Measurements from ENCODE around the gene TPRG1. TPM values are rescaled to one million over a fixed set of nuclear protein-coding genes. Genes with fewer than 3 reads are reported as not detected.

The TPRG1 gene
- total and polyA plus RNA-seq, 5 donors = 2.1 to 5.2 (median 5.0) TPM

DNA sequence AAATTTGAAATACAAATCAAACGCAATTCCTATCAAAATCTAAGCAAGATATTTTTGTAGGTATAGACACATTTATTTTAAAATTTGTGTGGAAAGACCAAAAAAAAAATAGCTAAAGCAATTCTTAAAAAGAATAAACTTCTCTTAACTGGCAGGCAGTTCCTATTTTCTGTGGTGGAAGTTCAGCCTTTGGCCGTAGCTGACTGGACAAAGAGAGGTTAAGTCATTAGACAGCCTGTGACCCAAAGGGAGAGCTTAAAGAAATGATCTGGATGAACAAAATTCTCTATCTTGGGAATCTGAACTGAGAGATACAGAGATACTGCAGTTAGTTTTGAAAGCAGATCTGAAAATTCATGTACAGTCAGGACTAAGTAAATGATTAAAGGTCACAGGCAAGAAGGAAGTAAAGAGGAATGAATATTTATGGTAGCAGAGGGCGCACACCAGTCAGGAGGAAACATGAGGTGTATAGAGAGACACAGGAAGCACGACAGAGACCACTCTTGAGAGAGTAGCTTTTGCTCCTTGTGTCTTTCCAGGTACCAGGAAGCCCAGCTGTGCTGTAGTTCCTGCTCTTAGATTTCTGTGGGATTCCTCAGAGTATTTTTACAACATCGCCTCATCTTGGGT is 57.5 kb downstream of the TPRG1 start:
- Histone ChIP-seq H3K27me3 (ENCODE audit: control insufficient read depth, insufficient read depth) (no peaks in the 10 kb centered on the region), H3K4me3 (ENCODE audit: low read length) (no peak overlapping the region), H3K9me3 (ENCODE audit: control insufficient read depth, low read length) (no peaks in the 10 kb centered on the region), H3K4me1 (ENCODE audit: control insufficient read depth, insufficient read depth, low read length) (no peaks in the 10 kb centered on the region), H3K27ac (ENCODE audit: low read length) (no peak overlapping the region)
- intact Hi-C loops (cut with DNase I) = no loop called here
- ATAC-seq = no peak
- no peak for DNase-seq
- 74% methylated on average over 5 of the region's 5 CpGs for WGBS

DNA sequence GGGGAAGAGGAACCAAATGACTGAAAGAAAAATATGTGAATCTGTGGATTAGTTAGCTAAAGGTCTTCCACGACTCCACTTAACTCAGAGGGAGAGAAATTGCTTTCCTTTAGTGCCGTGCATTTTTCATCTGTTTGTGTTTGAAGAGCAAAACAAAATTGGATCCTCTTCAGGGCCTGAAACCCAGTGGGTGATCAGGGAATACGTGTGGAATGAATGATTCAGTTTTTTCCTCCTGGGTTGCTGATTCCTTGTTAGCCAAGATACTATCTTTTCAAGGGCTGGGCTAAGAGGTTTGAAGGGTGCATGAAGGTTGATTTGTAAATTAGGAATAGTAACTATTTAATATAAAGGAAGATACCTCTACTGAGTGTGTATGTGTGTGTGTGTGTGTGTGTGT is 61.0 kb downstream of the TPRG1 start:
- 64% methylated on average over 3 of the region's 3 CpGs for WGBS
- Histone ChIP-seq H3K4me1 (ENCODE audit: control insufficient read depth, insufficient read depth, low read length) (no peaks in the 10 kb centered on the region), H3K4me3 (ENCODE audit: low read length) (no peak overlapping the region), H3K27ac (ENCODE audit: low read length) (no peak overlapping the region), H3K27me3 (ENCODE audit: control insufficient read depth, insufficient read depth) (no peaks in the 10 kb centered on the region), H3K9me3 (ENCODE audit: control insufficient read depth, low read length) (no peaks in the 10 kb centered on the region)
- DNase-seq (no peak), ATAC-seq (peak in 1 of 2 donors; percentile 27)
- intact Hi-C loops (cut with DNase I) = loop anchor here in 1 of 4 donors (10.0 kb wide), 1 partner anchor 1498 kb away; no protein-coding TSS in a partner anchor

DNA sequence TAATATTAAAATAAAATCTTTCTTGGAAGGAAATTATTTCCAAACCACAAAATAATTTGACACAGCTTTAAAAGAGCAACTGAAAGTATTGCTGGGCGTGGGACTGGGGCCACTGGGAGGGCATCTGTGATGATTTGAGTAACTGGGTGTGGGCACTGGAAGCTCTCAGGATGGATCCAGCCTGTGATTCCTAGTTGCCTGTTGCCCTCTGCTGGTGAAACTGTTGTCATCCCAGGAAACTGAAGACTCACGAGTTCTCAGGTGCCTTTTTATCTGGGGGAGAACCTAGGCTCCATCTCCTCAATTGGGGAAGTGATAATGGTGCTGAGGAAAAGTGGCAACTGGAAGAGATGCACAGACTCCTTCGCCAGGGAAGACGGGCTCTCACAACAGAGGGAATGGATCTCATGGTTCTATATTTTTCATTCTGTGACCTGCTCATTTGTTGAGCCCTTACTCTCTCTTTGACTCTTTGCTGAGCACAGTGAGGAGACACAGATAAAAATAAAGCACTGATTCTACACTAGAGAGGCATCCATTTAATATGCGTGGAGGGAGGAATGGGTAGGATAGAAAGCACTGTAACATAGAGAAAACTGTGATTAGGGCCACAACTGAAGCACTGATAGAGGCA is 61.6 kb downstream of the TPRG1 start:
- intact Hi-C loops (cut with DNase I) = loop anchor here in 1 of 4 donors (10.0 kb wide), 1 partner anchor 1499 kb away; no protein-coding TSS in a partner anchor
- no peaks in the 10 kb centered on the region for H3K4me1 ChIP-seq (ENCODE audit: control insufficient read depth, insufficient read depth, low read length)
- no peak overlapping the region for H3K4me3 ChIP-seq (ENCODE audit: low read length)
- DNase-seq (peak; percentile 67 to 85 (median 69)), ATAC-seq (peak; percentile 86 to 89)
- H3K27ac ChIP-seq (ENCODE audit: low read length) = no peak overlapping the region
- no peaks in the 10 kb centered on the region for H3K9me3 ChIP-seq (ENCODE audit: control insufficient read depth, low read length)
- 38% methylated on average over 5 of the region's 5 CpGs for WGBS
- H3K27me3 ChIP-seq (ENCODE audit: control insufficient read depth, insufficient read depth) = no peaks in the 10 kb centered on the region

DNA sequence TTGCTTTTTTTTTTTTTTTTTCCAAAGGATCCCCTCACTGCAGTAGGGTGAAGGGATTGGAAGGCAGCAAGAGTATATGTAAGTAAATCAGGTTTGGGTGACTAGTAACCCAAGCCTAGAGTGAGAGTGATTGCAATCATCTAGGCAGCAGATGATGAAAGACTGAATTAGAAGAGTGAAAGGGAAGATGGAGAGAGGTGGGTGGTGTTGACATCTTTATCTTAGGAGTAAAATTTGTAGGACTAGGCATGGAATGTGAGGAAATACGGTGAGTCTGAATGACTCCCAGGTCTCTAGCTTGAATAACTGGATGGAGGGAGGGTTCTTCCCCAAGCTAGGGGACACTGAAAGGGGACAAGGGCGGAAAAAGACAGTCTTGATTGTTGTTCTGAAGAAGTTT is 63.4 kb downstream of the TPRG1 start:
- Histone ChIP-seq H3K4me3 (ENCODE audit: low read length) (no peak overlapping the region), H3K9me3 (ENCODE audit: control insufficient read depth, low read length) (no peaks in the 10 kb centered on the region), H3K27me3 (ENCODE audit: control insufficient read depth, insufficient read depth) (no peaks in the 10 kb centered on the region), H3K4me1 (ENCODE audit: control insufficient read depth, insufficient read depth, low read length) (no peaks in the 10 kb centered on the region), H3K27ac (ENCODE audit: low read length) (no peak overlapping the region)
- ATAC-seq (no peak), DNase-seq (no peak)
- WGBS = 66% methylated on average over 2 of the region's 2 CpGs
- intact Hi-C loops (cut with DNase I) = loop anchor here in 1 of 4 donors (10.0 kb wide), 1 partner anchor 1500 kb away; no protein-coding TSS in a partner anchor

DNA sequence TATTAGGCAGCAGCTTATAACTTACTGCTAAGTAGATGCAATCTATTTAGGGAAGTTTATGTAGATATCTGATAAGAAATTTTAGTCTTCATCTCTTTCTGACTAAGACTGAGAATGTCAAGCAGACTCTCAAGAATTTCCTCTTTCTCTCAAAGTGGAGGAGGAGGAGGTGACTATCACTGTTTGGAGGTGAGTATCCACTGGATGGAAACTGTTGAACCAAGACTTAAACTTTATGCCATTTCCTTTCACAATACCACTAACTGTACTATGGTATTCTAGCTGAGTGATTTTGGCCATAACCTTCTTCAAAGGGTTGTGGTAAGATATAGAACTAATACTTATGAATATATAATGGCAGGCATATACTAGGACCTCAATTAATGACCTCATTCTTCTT is 64.6 kb downstream of the TPRG1 start:
- no peaks in the 10 kb centered on the region for H3K9me3 ChIP-seq (ENCODE audit: control insufficient read depth, low read length)
- H3K27me3 ChIP-seq (ENCODE audit: control insufficient read depth, insufficient read depth) = no peaks in the 10 kb centered on the region
- DNase-seq = no peak
- no peak for ATAC-seq
- no peak overlapping the region for H3K27ac ChIP-seq (ENCODE audit: low read length)
- H3K4me1 ChIP-seq (ENCODE audit: control insufficient read depth, insufficient read depth, low read length) = no peaks in the 10 kb centered on the region
- intact Hi-C loops (cut with DNase I) = loop anchor here in 1 of 4 donors (10.0 kb wide), 1 partner anchor 1502 kb away; no protein-coding TSS in a partner anchor
- H3K4me3 ChIP-seq (ENCODE audit: low read length) = no peak overlapping the region

DNA sequence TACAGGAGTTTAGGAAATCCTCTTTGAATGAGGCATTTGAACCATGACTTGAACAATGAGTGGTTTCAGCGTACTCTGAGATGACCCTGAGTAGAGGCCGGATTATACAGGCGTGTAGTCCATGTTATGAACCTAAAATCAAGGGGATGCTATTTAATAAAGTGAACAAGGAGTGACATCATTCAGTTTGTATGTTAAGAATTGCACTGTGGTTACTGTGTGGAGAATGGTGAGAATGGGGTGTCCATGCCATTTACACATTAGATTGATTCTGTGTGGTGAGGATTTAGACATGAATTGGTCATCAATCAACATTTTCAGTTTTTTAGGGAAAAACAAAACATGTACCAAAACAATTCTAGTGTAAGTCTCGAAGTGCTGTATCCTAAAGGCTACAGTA is 65.8 kb downstream of the TPRG1 start:
- ATAC-seq (no peak), DNase-seq (no peak)
- Histone ChIP-seq H3K4me3 (ENCODE audit: low read length) (no peak overlapping the region), H3K9me3 (ENCODE audit: control insufficient read depth, low read length) (no peaks in the 10 kb centered on the region), H3K27me3 (ENCODE audit: control insufficient read depth, insufficient read depth) (no peaks in the 10 kb centered on the region), H3K27ac (ENCODE audit: low read length) (no peak overlapping the region), H3K4me1 (ENCODE audit: control insufficient read depth, insufficient read depth, low read length) (no peaks in the 10 kb centered on the region)
- intact Hi-C loops (cut with DNase I) = loop anchor here in 1 of 4 donors (10.0 kb wide), 1 partner anchor 1503 kb away; no protein-coding TSS in a partner anchor
- 82% methylated on average over 4 of the region's 4 CpGs for WGBS

DNA sequence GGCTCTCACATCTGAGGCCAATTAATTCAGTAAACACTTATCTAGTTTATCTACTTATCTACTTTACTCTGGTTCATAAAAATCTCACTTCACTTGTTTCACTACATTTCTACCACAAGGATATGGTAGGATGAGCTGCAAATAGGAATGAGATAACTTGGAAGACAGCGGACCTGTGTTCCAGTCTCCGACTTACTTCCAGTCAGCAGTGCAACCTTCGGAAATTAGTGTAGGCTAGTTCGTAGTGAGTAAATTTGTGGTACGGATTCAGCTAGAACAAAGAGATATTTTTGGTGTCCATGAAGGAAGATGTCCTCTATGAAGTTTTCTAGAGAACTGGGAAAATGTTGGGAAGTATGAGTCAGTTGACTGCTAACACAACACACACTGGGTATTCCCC is 66.3 kb downstream of the TPRG1 start:
- Histone ChIP-seq H3K4me1 (ENCODE audit: control insufficient read depth, insufficient read depth, low read length) (no peaks in the 10 kb centered on the region), H3K4me3 (ENCODE audit: low read length) (no peak overlapping the region), H3K27ac (ENCODE audit: low read length) (no peak overlapping the region), H3K27me3 (ENCODE audit: control insufficient read depth, insufficient read depth) (no peaks in the 10 kb centered on the region), H3K9me3 (ENCODE audit: control insufficient read depth, low read length) (no peaks in the 10 kb centered on the region)
- intact Hi-C loops (cut with DNase I) = loop anchor here in 1 of 4 donors (10.0 kb wide), 1 partner anchor 1503 kb away; no protein-coding TSS in a partner anchor
- DNase-seq (no peak), ATAC-seq (no peak)
- WGBS = 94% methylated on average over 5 of the region's 5 CpGs

DNA sequence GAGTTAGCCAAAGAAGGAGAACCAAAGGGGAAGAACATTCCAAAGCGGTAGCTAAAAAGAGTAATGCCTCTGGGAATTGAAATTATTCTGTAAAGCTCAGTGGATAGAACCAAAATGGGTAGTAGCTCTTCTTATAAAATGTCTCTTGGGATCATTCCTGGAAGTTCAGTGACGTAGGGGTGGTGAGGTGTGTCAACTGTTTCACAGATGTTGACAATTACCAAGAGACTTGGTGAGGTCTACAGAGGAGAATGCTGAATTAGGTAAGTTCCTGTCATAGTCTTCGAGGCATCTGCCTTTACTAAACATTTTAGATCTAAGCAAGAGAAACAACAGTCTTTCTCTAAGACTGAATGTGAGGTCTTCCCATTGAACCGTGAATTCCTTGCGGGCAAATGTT is 67.8 kb downstream of the TPRG1 start:
- Histone ChIP-seq H3K9me3 (ENCODE audit: control insufficient read depth, low read length) (no peaks in the 10 kb centered on the region), H3K27ac (ENCODE audit: low read length) (no peak overlapping the region), H3K4me3 (ENCODE audit: low read length) (no peak overlapping the region), H3K4me1 (ENCODE audit: control insufficient read depth, insufficient read depth, low read length) (no peaks in the 10 kb centered on the region), H3K27me3 (ENCODE audit: control insufficient read depth, insufficient read depth) (no peaks in the 10 kb centered on the region)
- ATAC-seq (no peak), DNase-seq (no peak)
- WGBS = 85% methylated on average over 5 of the region's 5 CpGs
- intact Hi-C loops (cut with DNase I) = loop anchor here in 1 of 4 donors (10.0 kb wide), 1 partner anchor 1505 kb away; no protein-coding TSS in a partner anchor

DNA sequence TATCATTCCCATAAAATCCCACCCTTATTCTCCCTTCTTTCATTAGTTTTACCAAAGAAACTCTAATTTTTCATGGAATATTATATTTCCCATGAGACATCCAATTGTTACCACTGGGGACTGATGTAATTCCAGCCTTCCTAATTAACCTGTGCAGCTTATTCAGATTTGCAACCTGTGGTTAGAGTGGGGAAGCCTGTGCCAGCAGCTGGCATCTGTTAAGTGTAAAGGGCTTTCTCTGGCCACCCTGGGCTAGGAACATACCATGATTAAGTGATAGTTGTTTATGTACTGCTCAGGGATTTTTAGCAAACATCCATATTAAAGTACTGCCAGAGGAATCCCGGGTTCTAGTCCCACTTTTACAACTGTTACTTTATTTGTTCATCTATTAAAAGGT is 78.2 kb downstream of the TPRG1 start:
- ATAC-seq = no peak
- WGBS = 87% methylated on average over 1 of the region's 1 CpG

DNA sequence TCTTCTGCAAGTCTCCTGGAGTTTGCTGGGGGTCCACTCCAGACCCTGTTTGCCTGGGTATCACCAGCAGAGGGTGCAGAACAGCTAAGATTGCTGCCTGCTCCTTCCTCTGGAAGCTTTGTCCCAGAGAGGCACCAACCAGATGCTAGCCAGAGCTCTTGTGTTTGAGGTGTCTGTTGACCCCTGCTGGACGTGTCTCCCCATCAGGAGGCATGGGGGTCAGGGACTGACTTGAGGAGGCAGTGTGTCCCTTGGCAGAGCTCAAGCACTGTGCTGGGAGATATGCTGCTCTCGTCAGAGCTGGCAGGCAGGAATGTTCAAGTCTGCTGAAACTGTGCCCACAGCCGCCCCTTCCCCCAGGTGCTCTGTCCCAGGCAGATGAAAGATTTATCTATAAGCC is 86.5 kb downstream of the TPRG1 start:
- no peaks in the 10 kb centered on the region for H3K27me3 ChIP-seq (ENCODE audit: control insufficient read depth, insufficient read depth)
- ATAC-seq (no peak), DNase-seq (peak in 1 of 3 donors; percentile 38)
- 58% methylated on average over 3 of the region's 3 CpGs for WGBS
- intact Hi-C loops (cut with DNase I) = no loop called here
- H3K4me1 ChIP-seq (ENCODE audit: control insufficient read depth, insufficient read depth, low read length) = no peaks in the 10 kb centered on the region
- no peak overlapping the region for H3K4me3 ChIP-seq (ENCODE audit: low read length)
- H3K9me3 ChIP-seq (ENCODE audit: control insufficient read depth, low read length) = no peaks in the 10 kb centered on the region
- no peak overlapping the region for H3K27ac ChIP-seq (ENCODE audit: low read length)

More for the DNA sequence above, 78.2 kb downstream of the TPRG1 start:
- Histone ChIP-seq H3K4me1 (ENCODE audit: control insufficient read depth, insufficient read depth, low read length) (no peaks in the 10 kb centered on the region), H3K4me3 (ENCODE audit: low read length) (no peak overlapping the region), H3K9me3 (ENCODE audit: control insufficient read depth, low read length) (no peaks in the 10 kb centered on the region), H3K27me3 (ENCODE audit: control insufficient read depth, insufficient read depth) (no peaks in the 10 kb centered on the region), H3K27ac (ENCODE audit: low read length) (no peak overlapping the region)
- DNase-seq = no peak
- intact Hi-C loops (cut with DNase I) = no loop called here
